ENCODE results near the gene PRPF38B. TPM values are rescaled to one million over a fixed set of nuclear protein-coding genes. Genes with fewer than 3 reads are reported as not detected.
"Not testable (repeated sequence)": the region's sequence is repeated elsewhere in the genome, so short reads cannot be mapped to it uniquely, and the experiment has no call there.

PRPF38B gene
- total RNA-seq, 5 donors from 2014 or later (not counting 1 experiment from before 2014, with no cell fraction given), result 109 to 130 (median 110) TPM

- H3K9me3 Mint-ChIP-seq, result no peaks in the 10 kb centered on the region
- H3K27ac Mint-ChIP-seq, result no peak overlapping the region
- no peak for DNase-seq
- WGBS (ENCODE audit: insufficient coverage), result 20% methylated on average over 1 of the region's 7 CpGs
- Histone ChIP-seq H3K4me3 (ENCODE audit: control insufficient read depth in 1 of 2, extremely low read depth in 1 of 2, low read length in 1 of 2) (no peak overlapping the region), H3K27me3 (replicated peaks in 1 of 2; ENCODE audit: control insufficient read depth in 2 of 2, extremely low read depth in 1 of 2, insufficient read depth in 2 of 2, low read length in 1 of 2) (peaks cover 0 to 8% of the 10 kb centered on the region in 2 experiments), H3K36me3 (ENCODE audit: control insufficient read depth in 2 of 2, extremely low read depth in 1 of 2, insufficient read depth in 1 of 2, low read length in 1 of 2) (no peaks in the 10 kb centered on the region), H3K4me1 (ENCODE audit: control insufficient read depth in 1 of 2, extremely low read depth in 1 of 2, insufficient read depth in 2 of 2, low read length in 2 of 2) (peaks cover 0 to 10% of the 10 kb centered on the region in 2 experiments), H3K9me3 (no peaks in the 10 kb centered on the region), H3K27ac (ENCODE audit: low read length) (no peak overlapping the region)
- ChIA-PET CTCF (no interaction called here), POLR2A (interaction anchor here (0.7 to 0.8 kb wide), 2 partner anchors 8 to 162 kb away, joined by 3 to 4 read pairs; no protein-coding TSS in a partner anchor)
- H3K27me3 Mint-ChIP-seq, result peaks cover 0 to 10% of the 10 kb centered on the region in 2 donors
- no peak for ATAC-seq (replicated peaks in 1 of 4)
- H3K36me3 Mint-ChIP-seq, result no peaks in the 10 kb centered on the region
- peaks cover 6 to 8% (median 6%) of the 10 kb centered on the region in 3 donors for H3K4me1 Mint-ChIP-seq
- no peak overlapping the region for H3K4me3 Mint-ChIP-seq
These were observed 22.4 kb upstream of the PRPF38B start for GRCh38 chr1:108669679-108670078.

GRCh38 chr1:108670131-108670773 lies 21.9 kb upstream of the PRPF38B start:
- WGBS (ENCODE audit: insufficient coverage), result 100% methylated on average over 1 of the region's 5 CpGs
- DNase-seq (no peak), ATAC-seq (replicated peaks in 1 of 4) (no peak)
- Mint-ChIP-seq H3K9me3 (no peaks in the 10 kb centered on the region), H3K36me3 (no peaks in the 10 kb centered on the region), H3K27me3 (peaks cover 0 to 10% of the 10 kb centered on the region in 2 donors), H3K4me1 (peaks cover 6 to 8% (median 6%) of the 10 kb centered on the region in 3 donors), H3K4me3 (no peak overlapping the region), H3K27ac (peak overlapping the region in 1 of 2 donors; percentile 17)
- Histone ChIP-seq H3K4me1 (ENCODE audit: control insufficient read depth in 1 of 2, extremely low read depth in 1 of 2, insufficient read depth in 2 of 2, low read length in 2 of 2) (peaks cover 0 to 10% of the 10 kb centered on the region in 2 experiments), H3K27ac (ENCODE audit: low read length) (no peak overlapping the region), H3K36me3 (ENCODE audit: control insufficient read depth in 2 of 2, extremely low read depth in 1 of 2, insufficient read depth in 1 of 2, low read length in 1 of 2) (no peaks in the 10 kb centered on the region), H3K4me3 (ENCODE audit: control insufficient read depth in 1 of 2, extremely low read depth in 1 of 2, low read length in 1 of 2) (no peak overlapping the region), H3K9me3 (no peaks in the 10 kb centered on the region), H3K27me3 (replicated peaks in 1 of 2; ENCODE audit: control insufficient read depth in 2 of 2, extremely low read depth in 1 of 2, insufficient read depth in 2 of 2, low read length in 1 of 2) (peaks cover 0 to 8% of the 10 kb centered on the region in 2 experiments)
- ChIA-PET CTCF (no interaction called here), POLR2A (no interaction called here)

GRCh38 chr1:108671143-108671542 lies 21.0 kb upstream of the PRPF38B start:
- H3K4me1 Mint-ChIP-seq, result peaks cover 6 to 8% (median 6%) of the 10 kb centered on the region in 3 donors

GRCh38 chr1:108678706-108679105 lies 13.4 kb upstream of the PRPF38B start:
- no peaks in the 10 kb centered on the region for H3K36me3 Mint-ChIP-seq
- Histone ChIP-seq H3K36me3 (ENCODE audit: control insufficient read depth in 2 of 2, extremely low read depth in 1 of 2, insufficient read depth in 1 of 2, low read length in 1 of 2) (no peaks in the 10 kb centered on the region), H3K27ac (ENCODE audit: low read length) (no peak overlapping the region), H3K27me3 (replicated peaks in 1 of 2; ENCODE audit: control insufficient read depth in 2 of 2, extremely low read depth in 1 of 2, insufficient read depth in 2 of 2, low read length in 1 of 2) (no peaks in the 10 kb centered on the region), H3K4me3 (ENCODE audit: control insufficient read depth in 1 of 2, extremely low read depth in 1 of 2, low read length in 1 of 2) (no peak overlapping the region), H3K9me3 (no peaks in the 10 kb centered on the region), H3K4me1 (ENCODE audit: control insufficient read depth in 1 of 2, extremely low read depth in 1 of 2, insufficient read depth in 2 of 2, low read length in 2 of 2) (peaks cover 2 to 10% of the 10 kb centered on the region in 2 experiments)
- peaks cover 5 to 8% (median 7%) of the 10 kb centered on the region in 3 donors for H3K4me1 Mint-ChIP-seq
- DNase-seq (no peak), ATAC-seq (replicated peaks in 1 of 4) (no peak)
- no peaks in the 10 kb centered on the region for H3K9me3 Mint-ChIP-seq
- peaks cover 0 to 6% of the 10 kb centered on the region in 2 donors for H3K27me3 Mint-ChIP-seq
- ChIA-PET CTCF (interaction anchor here in 1 of 2 donors (0.6 kb wide), 1 partner anchor 19 kb away, joined by 3 read pairs; no protein-coding TSS in a partner anchor), POLR2A (interaction anchor here in 1 of 2 donors (0.6 kb wide), 1 partner anchor 702 kb away, joined by 8 read pairs; no protein-coding TSS in a partner anchor)
- no CpG with 5 or more reads among the region's 4 CpGs for WGBS (ENCODE audit: insufficient coverage)
- no peak overlapping the region for H3K4me3 Mint-ChIP-seq
- H3K27ac Mint-ChIP-seq, result no peak overlapping the region

More at GRCh38 chr1:108671143-108671542, 21.0 kb upstream of the PRPF38B start:
- DNase-seq, result no peak
- Mint-ChIP-seq H3K27ac (no peak overlapping the region), H3K4me3 (no peak overlapping the region), H3K9me3 (no peaks in the 10 kb centered on the region), H3K27me3 (peaks cover 0 to 10% of the 10 kb centered on the region in 2 donors), H3K36me3 (no peaks in the 10 kb centered on the region)
- ATAC-seq (replicated peaks in 1 of 4), result no peak
- Histone ChIP-seq H3K27ac (ENCODE audit: low read length) (no peak overlapping the region), H3K9me3 (no peaks in the 10 kb centered on the region), H3K27me3 (replicated peaks in 1 of 2; ENCODE audit: control insufficient read depth in 2 of 2, extremely low read depth in 1 of 2, insufficient read depth in 2 of 2, low read length in 1 of 2) (peaks cover 0 to 8% of the 10 kb centered on the region in 2 experiments), H3K4me1 (ENCODE audit: control insufficient read depth in 1 of 2, extremely low read depth in 1 of 2, insufficient read depth in 2 of 2, low read length in 2 of 2) (peaks cover 0 to 10% of the 10 kb centered on the region in 2 experiments), H3K4me3 (ENCODE audit: control insufficient read depth in 1 of 2, extremely low read depth in 1 of 2, low read length in 1 of 2) (no peak overlapping the region), H3K36me3 (ENCODE audit: control insufficient read depth in 2 of 2, extremely low read depth in 1 of 2, insufficient read depth in 1 of 2, low read length in 1 of 2) (no peaks in the 10 kb centered on the region)
- ChIA-PET POLR2A (no interaction called here), CTCF (no interaction called here)
- 92% methylated on average over 1 of the region's 2 CpGs for WGBS (ENCODE audit: insufficient coverage)

GRCh38 chr1:108679586-108680213 lies 12.4 kb upstream of the PRPF38B start:
- DNase-seq, result no peak
- POLR2A ChIA-PET, result no interaction called here
- Histone ChIP-seq H3K9me3 (no peaks in the 10 kb centered on the region), H3K27ac (ENCODE audit: low read length) (no peak overlapping the region), H3K36me3 (ENCODE audit: control insufficient read depth in 2 of 2, extremely low read depth in 1 of 2, insufficient read depth in 1 of 2, low read length in 1 of 2) (no peaks in the 10 kb centered on the region), H3K27me3 (replicated peaks in 1 of 2; ENCODE audit: control insufficient read depth in 2 of 2, extremely low read depth in 1 of 2, insufficient read depth in 2 of 2, low read length in 1 of 2) (no peaks in the 10 kb centered on the region), H3K4me3 (ENCODE audit: control insufficient read depth in 1 of 2, extremely low read depth in 1 of 2, low read length in 1 of 2) (no peak overlapping the region), H3K4me1 (ENCODE audit: control insufficient read depth in 1 of 2, extremely low read depth in 1 of 2, insufficient read depth in 2 of 2, low read length in 2 of 2) (peaks cover 2 to 10% of the 10 kb centered on the region in 2 experiments)
- Mint-ChIP-seq H3K27me3 (peaks cover 0 to 6% of the 10 kb centered on the region in 2 donors), H3K9me3 (no peaks in the 10 kb centered on the region), H3K27ac (peak overlapping the region in 1 of 2 donors; percentile 28), H3K4me3 (peak overlapping the region in 1 of 3 donors; percentile 16), H3K4me1 (peaks cover 5 to 8% (median 7%) of the 10 kb centered on the region in 3 donors), H3K36me3 (no peaks in the 10 kb centered on the region)
- 27% methylated on average over 3 of the region's 10 CpGs for WGBS (ENCODE audit: insufficient coverage)
- CTCF ChIA-PET, result no interaction called here
- no peak for ATAC-seq (replicated peaks in 1 of 4)

GRCh38 chr1:108681701-108682100 lies 10.4 kb upstream of the PRPF38B start:
- not testable (repeated sequence) for H3K4me3 ChIP-seq (ENCODE audit: control insufficient read depth in 1 of 2, extremely low read depth in 1 of 2, low read length in 1 of 2); H3K9me3 Mint-ChIP-seq; H3K36me3 ChIP-seq (ENCODE audit: control insufficient read depth in 2 of 2, extremely low read depth in 1 of 2, insufficient read depth in 1 of 2, low read length in 1 of 2); H3K27ac ChIP-seq (ENCODE audit: low read length); ATAC-seq (replicated peaks in 1 of 4); H3K27ac Mint-ChIP-seq; H3K27me3 Mint-ChIP-seq; H3K4me3 Mint-ChIP-seq; DNase-seq; H3K36me3 Mint-ChIP-seq; H3K4me1 Mint-ChIP-seq; H3K27me3 ChIP-seq (replicated peaks in 1 of 2; ENCODE audit: control insufficient read depth in 2 of 2, extremely low read depth in 1 of 2, insufficient read depth in 2 of 2, low read length in 1 of 2); H3K9me3 ChIP-seq
- CTCF ChIA-PET, result interaction anchor here in 1 of 2 donors (0.6 kb wide), 1 partner anchor 148 kb away, joined by 3 read pairs; no protein-coding TSS in a partner anchor
- WGBS (ENCODE audit: insufficient coverage), result 88% methylated on average over 3 of the region's 4 CpGs
- H3K4me1 ChIP-seq (ENCODE audit: control insufficient read depth in 1 of 2, extremely low read depth in 1 of 2, insufficient read depth in 2 of 2, low read length in 2 of 2), result peaks cover 2 to 10% of the 10 kb centered on the region in 2 experiments
- POLR2A ChIA-PET, result interaction anchor here in 1 of 2 donors (0.6 kb wide), 1 partner anchor 23 kb away, joined by 6 read pairs; no protein-coding TSS in a partner anchor
